Measurements from ENCODE around the gene PITPNM1. TPM values are rescaled to one million over a fixed set of nuclear protein-coding genes. Genes with fewer than 3 reads are reported as not detected.

The PITPNM1 gene
- polyA plus RNA-seq, 1 donor (not counting 4 experiments of a cell fraction or from before 2014, with no cell fraction given): 15.9 TPM

- Histone ChIP-seq H3K9ac (ENCODE audit: control insufficient read depth, extremely low read depth, insufficient read depth, low read length) (no peak overlapping the region), H3K9me1 (ENCODE audit: control insufficient read depth, extremely low read depth, insufficient read depth, low read length) (no peaks in the 10 kb centered on the region), H3K36me3 (ENCODE audit: control insufficient read depth in 2 of 2, extremely low read depth in 1 of 2, insufficient read depth in 2 of 2, low read length in 2 of 2) (peaks cover 18 to 30% of the 10 kb centered on the region in 2 experiments), H3K4me1 (ENCODE audit: control insufficient read depth, extremely low read depth, insufficient read depth, low read length) (no peaks in the 10 kb centered on the region), H3K4me2 (ENCODE audit: control insufficient read depth, extremely low read depth, insufficient read depth, low read depth, low read length) (no peak overlapping the region), H3K79me2 (ENCODE audit: control insufficient read depth, insufficient read depth, low read length) (no peaks in the 10 kb centered on the region), H3K9me3 (ENCODE audit: control insufficient read depth, low read depth, low read length) (no peaks in the 10 kb centered on the region), H3K4me3 (ENCODE audit: control insufficient read depth in 2 of 3, extremely low read depth in 1 of 3, insufficient read depth in 2 of 3, low read depth in 1 of 3, low read length in 3 of 3) (no peak overlapping the region), H3K27ac (ENCODE audit: control insufficient read depth, insufficient read depth, low read length) (no peak overlapping the region), H3K27me3 (ENCODE audit: control insufficient read depth, extremely low read depth, insufficient read depth, low read length) (no peaks in the 10 kb centered on the region), H2AFZ (ENCODE audit: control insufficient read depth, low read length) (no peak overlapping the region), H4K20me1 (ENCODE audit: control insufficient read depth, extremely low read depth, insufficient read depth, low read length) (no peaks in the 10 kb centered on the region)
- dilution Hi-C loops (cut with MboI; ENCODE audit: extremely low pct_ligation_motif_present, low sequenced_read_pairs): no loop called here
- no peak for FAIRE-seq
- no peak for DNase-seq (ENCODE audit: low read depth, low spot score)
- no peak for TF ChIP-seq CTCF (optimal IDR thresholded peaks at IDR 0.05 in 1 of 3, IDR thresholded peaks at IDR 0.05 in 1 of 3, conservative IDR thresholded peaks at IDR 0.05 in 1 of 3; ENCODE audit: extremely low read depth in 1 of 3, insufficient read depth in 2 of 3, low read length in 3 of 3)
- TF ChIP-seq EZH2 (IDR thresholded peaks at IDR 0.05; ENCODE audit: low read length): no peak
Measured at GRCh38 chr11:67492801-67493547, 12.2 kb downstream of the PITPNM1 start.

- TF ChIP-seq EZH2 (IDR thresholded peaks at IDR 0.05; ENCODE audit: low read length) (no peak), CTCF (optimal IDR thresholded peaks at IDR 0.05 in 1 of 3, IDR thresholded peaks at IDR 0.05 in 1 of 3, conservative IDR thresholded peaks at IDR 0.05 in 1 of 3; ENCODE audit: extremely low read depth in 1 of 3, insufficient read depth in 2 of 3, low read length in 3 of 3) (no peak)
- H3K36me3 ChIP-seq (ENCODE audit: control insufficient read depth in 2 of 2, extremely low read depth in 1 of 2, insufficient read depth in 2 of 2, low read length in 2 of 2): peaks cover 18 to 27% of the 10 kb centered on the region in 2 experiments
- FAIRE-seq: no peak
- H3K9ac ChIP-seq (ENCODE audit: control insufficient read depth, extremely low read depth, insufficient read depth, low read length): no peak overlapping the region
- dilution Hi-C loops (cut with MboI; ENCODE audit: extremely low pct_ligation_motif_present, low sequenced_read_pairs): no loop called here
- DNase-seq (ENCODE audit: low read depth, low spot score): no peak
- no peaks in the 10 kb centered on the region for H3K9me1 ChIP-seq (ENCODE audit: control insufficient read depth, extremely low read depth, insufficient read depth, low read length)
- no peaks in the 10 kb centered on the region for H3K4me1 ChIP-seq (ENCODE audit: control insufficient read depth, extremely low read depth, insufficient read depth, low read length)
- H3K27ac ChIP-seq (ENCODE audit: control insufficient read depth, insufficient read depth, low read length): no peak overlapping the region
- H3K4me3 ChIP-seq (ENCODE audit: control insufficient read depth in 2 of 3, extremely low read depth in 1 of 3, insufficient read depth in 2 of 3, low read depth in 1 of 3, low read length in 3 of 3): no peak overlapping the region
- H3K4me2 ChIP-seq (ENCODE audit: control insufficient read depth, extremely low read depth, insufficient read depth, low read depth, low read length): no peak overlapping the region
- H2AFZ ChIP-seq (ENCODE audit: control insufficient read depth, low read length): no peak overlapping the region
- no peaks in the 10 kb centered on the region for H3K79me2 ChIP-seq (ENCODE audit: control insufficient read depth, insufficient read depth, low read length)
- H3K27me3 ChIP-seq (ENCODE audit: control insufficient read depth, extremely low read depth, insufficient read depth, low read length): no peaks in the 10 kb centered on the region
- H4K20me1 ChIP-seq (ENCODE audit: control insufficient read depth, extremely low read depth, insufficient read depth, low read length): no peaks in the 10 kb centered on the region
- no peaks in the 10 kb centered on the region for H3K9me3 ChIP-seq (ENCODE audit: control insufficient read depth, low read depth, low read length)
Measured at GRCh38 chr11:67492069-67492727, 13.0 kb downstream of the PITPNM1 start.
